ENCODE data around the gene RSPH1.
A peak's percentile ranks its signal among the peaks of the same experiment; 100 is the strongest.

RSPH1 gene

GRCh38 chr21:42496120-42496838 lies at the start of gene RSPH1:
Gene RSPH1, minus strand, starts transcription at chr21:42496224. Its CDS starts 38 bp downstream, at chr21:42496186.
- TF ChIP-seq ZFP3 (CRISPR knock-in tag; IDR thresholded peaks at IDR 0.05), result no peak
- TF ChIP-seq BACH2 (CRISPR knock-in tag; IDR thresholded peaks at IDR 0.05; ENCODE audit: borderline replicate concordance), result no peak
- TF ChIP-seq ESRRG (CRISPR knock-in tag; IDR thresholded peaks at IDR 0.05), result no peak
- TF ChIP-seq GLIS3 (CRISPR knock-in tag; IDR thresholded peaks at IDR 0.05), result no peak
- no peak for TF ChIP-seq OSR1 (CRISPR knock-in tag; IDR thresholded peaks at IDR 0.05)
- no peak for TF ChIP-seq CSDC2 (CRISPR knock-in tag; IDR thresholded peaks at IDR 0.05)
- no peak for TF ChIP-seq ZNF8 (CRISPR knock-in tag; IDR thresholded peaks at IDR 0.05)
- TF ChIP-seq PATZ1 (CRISPR knock-in tag; IDR thresholded peaks at IDR 0.05; ENCODE audit: borderline replicate concordance), result no peak
- TF ChIP-seq ZC3H10 (CRISPR knock-in tag; IDR thresholded peaks at IDR 0.05), result no peak
- TF ChIP-seq ZFP30 (CRISPR knock-in tag; IDR thresholded peaks at IDR 0.05), result no peak
- TF ChIP-seq ISL1 (CRISPR knock-in tag; IDR thresholded peaks at IDR 0.05), result no peak
- no peak for TF ChIP-seq RARB (CRISPR knock-in tag; IDR thresholded peaks at IDR 0.05)
- no peak for TF ChIP-seq ARNTL (CRISPR knock-in tag; IDR thresholded peaks at IDR 0.05; ENCODE audit: borderline replicate concordance, low read depth)
- TF ChIP-seq CSRNP3 (CRISPR knock-in tag; IDR thresholded peaks at IDR 0.05), result no peak
- no peak for TF ChIP-seq ZNF70 (CRISPR knock-in tag; IDR thresholded peaks at IDR 0.05)
- no peak for TF ChIP-seq TOX (CRISPR knock-in tag; IDR thresholded peaks at IDR 0.05; ENCODE audit: borderline replicate concordance)
- no peak for TF ChIP-seq PPARA (CRISPR knock-in tag; IDR thresholded peaks at IDR 0.05; ENCODE audit: borderline replicate concordance)
- no peak for TF ChIP-seq ZNF565 (CRISPR knock-in tag; conservative IDR thresholded peaks at IDR 0.05; ENCODE audit: low read depth)
- TF ChIP-seq CREB5 (CRISPR knock-in tag; IDR thresholded peaks at IDR 0.05; ENCODE audit: low read depth), result no peak

GRCh38 chr21:42545745-42546144 lies 49.7 kb upstream of the RSPH1 start:
- TF ChIP-seq ARNTL (CRISPR knock-in tag; IDR thresholded peaks at IDR 0.05; ENCODE audit: borderline replicate concordance, low read depth), result no peak
- TF ChIP-seq CSDC2 (CRISPR knock-in tag; IDR thresholded peaks at IDR 0.05), result no peak
- TF ChIP-seq ESRRG (CRISPR knock-in tag; IDR thresholded peaks at IDR 0.05), result no peak
- TF ChIP-seq ZNF565 (CRISPR knock-in tag; conservative IDR thresholded peaks at IDR 0.05; ENCODE audit: low read depth), result no peak
- no peak for ATAC-seq

More at GRCh38 chr21:42496120-42496838, at the start of gene RSPH1:
- ATAC-seq, result peak; percentile 98

DNA sequence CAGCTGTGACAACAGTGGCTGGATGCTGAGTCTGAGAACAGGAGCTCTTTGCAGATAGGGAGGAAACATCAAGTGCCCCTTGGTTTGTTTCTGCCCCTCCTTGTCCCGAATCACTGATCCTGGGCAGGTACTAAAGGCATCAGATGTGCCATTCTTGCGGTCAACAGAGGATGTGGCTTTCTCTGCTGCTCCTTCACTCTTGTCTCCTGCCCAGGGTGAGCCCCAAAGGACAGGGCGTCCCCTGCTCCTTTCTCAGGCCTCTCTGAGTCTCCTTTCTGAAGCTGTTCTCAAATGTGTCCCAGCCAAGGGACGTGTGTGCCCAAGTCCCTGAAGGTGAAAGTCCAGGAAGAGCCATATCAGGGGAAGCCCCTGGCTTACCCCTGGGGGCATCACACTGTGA lies 49.3 kb upstream of the RSPH1 start:
- TF ChIP-seq OSR1 (CRISPR knock-in tag; IDR thresholded peaks at IDR 0.05) (no peak), ARNTL (CRISPR knock-in tag; IDR thresholded peaks at IDR 0.05; ENCODE audit: borderline replicate concordance, low read depth) (no peak), TOX (CRISPR knock-in tag; IDR thresholded peaks at IDR 0.05; ENCODE audit: borderline replicate concordance) (no peak), TCF4 (CRISPR knock-in tag; IDR thresholded peaks at IDR 0.05; ENCODE audit: borderline replicate concordance) (no peak), SNAI2 (CRISPR knock-in tag; IDR thresholded peaks at IDR 0.05) (no peak), ISL1 (CRISPR knock-in tag; IDR thresholded peaks at IDR 0.05) (no peak), BACH2 (CRISPR knock-in tag; IDR thresholded peaks at IDR 0.05; ENCODE audit: borderline replicate concordance) (no peak), CSRNP3 (CRISPR knock-in tag; IDR thresholded peaks at IDR 0.05) (no peak), ZFP30 (CRISPR knock-in tag; IDR thresholded peaks at IDR 0.05) (no peak), RARB (CRISPR knock-in tag; IDR thresholded peaks at IDR 0.05) (no peak), TSHZ2 (CRISPR knock-in tag; IDR thresholded peaks at IDR 0.05) (no peak), ZNF8 (CRISPR knock-in tag; IDR thresholded peaks at IDR 0.05) (no peak), ZNF70 (CRISPR knock-in tag; IDR thresholded peaks at IDR 0.05) (no peak)
- no peak for ATAC-seq
